ENCODE data around the gene MINDY2.
"Not testable (repeated sequence)": the region's sequence is repeated elsewhere in the genome, so short reads cannot be mapped to it uniquely, and the experiment has no call there.

MINDY2 gene

GRCh38 chr15:58839485-58839884, 68.4 kb downstream of the MINDY2 start:
- no peak for DNase-seq

GRCh38 chr15:58840048-58840447, 68.9 kb downstream of the MINDY2 start:
- no peak for DNase-seq

GRCh38 chr15:58842713-58843396, 71.8 kb downstream of the MINDY2 start:
- DNase-seq, result no peak

DNA sequence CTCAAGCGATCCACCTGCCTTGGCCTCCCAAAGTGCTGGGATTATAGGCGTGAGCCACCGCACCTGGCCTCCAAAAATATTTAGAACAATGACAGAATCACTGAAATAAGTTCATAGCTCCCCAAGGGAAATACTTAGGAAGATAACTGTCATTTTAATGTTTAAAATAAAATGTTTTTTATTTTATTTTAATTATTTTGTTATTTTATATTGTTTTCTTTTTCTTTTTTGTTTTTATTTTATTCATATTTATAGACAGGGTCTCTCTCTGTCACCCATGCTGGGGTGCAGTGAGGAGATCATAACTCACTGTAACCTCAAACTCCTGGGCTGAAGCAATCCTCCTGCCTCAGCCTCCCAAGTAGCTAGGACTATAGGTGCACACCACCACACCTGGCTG, 80.1 kb downstream of the MINDY2 start:
- DNase-seq, result not testable (repeated sequence)

- no peak for DNase-seq
Observed at GRCh38 chr15:58852347-58852746, 81.2 kb downstream of the MINDY2 start.

GRCh38 chr15:58854593-58854992, 83.5 kb downstream of the MINDY2 start:
- no peak for DNase-seq

GRCh38 chr15:58856086-58856485, 85.0 kb downstream of the MINDY2 start:
- DNase-seq, result no peak

DNA sequence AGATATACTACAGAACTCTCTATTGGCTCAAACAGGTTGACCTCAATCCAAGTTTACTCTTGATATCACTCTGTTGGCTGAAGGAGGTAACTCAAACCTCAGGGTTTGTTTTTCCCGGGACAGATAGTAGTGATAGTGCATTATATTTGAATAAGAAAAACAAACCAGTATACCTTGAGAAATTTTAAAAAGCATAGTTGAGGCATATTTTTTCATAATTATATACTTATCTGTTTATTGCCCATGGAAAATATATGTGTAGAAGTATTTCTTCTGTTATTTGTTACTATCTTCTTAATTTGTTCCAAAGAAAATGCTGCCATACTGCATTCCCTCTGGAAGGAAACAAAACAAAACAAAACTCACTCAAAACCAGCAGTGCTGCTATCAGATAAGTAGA, 85.5 kb downstream of the MINDY2 start:
- DNase-seq, result not testable (repeated sequence)

DNA sequence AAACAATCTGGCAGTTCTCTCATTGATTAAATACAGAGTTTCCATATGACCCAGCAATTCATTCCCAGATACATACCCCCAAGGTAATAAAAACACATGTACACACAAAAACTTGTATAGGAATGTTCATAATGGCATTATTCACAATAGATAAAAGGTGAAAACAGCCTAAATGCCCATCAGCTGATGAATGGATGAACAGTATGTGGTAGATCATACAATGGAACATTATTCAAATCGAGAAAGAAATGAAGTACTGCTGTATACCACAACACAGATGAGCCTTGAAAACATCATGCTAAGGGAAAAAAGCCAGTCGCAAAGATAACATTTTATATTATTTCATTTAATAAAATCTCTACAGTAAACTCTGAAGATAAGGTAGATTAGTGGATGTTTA, 91.2 kb downstream of the MINDY2 start:
- no peak for DNase-seq

DNA sequence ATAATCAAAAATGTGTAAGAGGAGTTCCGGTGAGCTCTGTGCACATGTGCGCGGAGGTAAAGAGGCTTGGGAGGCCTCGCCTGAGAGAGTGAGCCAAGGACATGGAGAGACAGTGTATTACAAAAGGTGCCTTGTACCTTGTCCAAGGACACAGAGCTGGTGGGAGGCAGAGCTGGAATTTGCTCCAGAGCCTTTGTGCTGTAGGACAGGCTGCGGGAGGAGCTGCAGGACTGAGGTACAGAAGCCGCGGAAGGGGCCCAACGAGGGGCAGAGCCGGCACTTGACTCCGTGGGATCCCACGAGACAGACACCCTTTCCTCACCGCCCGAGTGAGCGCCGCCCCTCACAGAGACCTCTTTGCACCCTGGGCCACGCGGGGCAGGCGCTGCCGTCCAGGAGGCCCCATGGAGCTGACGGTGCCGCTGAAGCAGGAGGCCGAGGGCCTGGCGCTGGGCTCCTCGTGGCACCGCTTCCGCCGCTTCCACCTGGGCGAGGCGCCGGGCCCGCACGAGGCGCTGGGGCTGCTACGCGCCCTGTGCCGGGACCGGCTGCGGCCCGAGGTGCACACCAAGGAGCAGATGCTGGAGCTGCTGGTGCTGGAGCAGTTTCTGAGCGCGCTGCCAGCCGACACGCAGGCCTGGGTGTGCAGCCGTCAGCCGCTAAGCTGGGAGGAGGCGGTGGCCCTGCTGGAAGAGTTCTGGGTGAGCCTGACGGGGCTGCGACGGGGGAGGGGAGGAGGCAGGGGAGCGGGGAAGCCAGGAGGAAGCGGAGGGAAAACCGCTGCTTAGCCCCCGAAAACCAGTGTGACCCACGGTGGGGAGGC, 93.7 kb downstream of the MINDY2 start:
- peak; percentile 2 for DNase-seq

- peak; percentile 5 for DNase-seq
Observed at GRCh38 chr15:58865425-58865880, 94.4 kb downstream of the MINDY2 start.

- no peak for DNase-seq
Observed at GRCh38 chr15:58867926-58868325, 96.8 kb downstream of the MINDY2 start.

- DNase-seq, result no peak
Observed at GRCh38 chr15:58870451-58870850, 99.3 kb downstream of the MINDY2 start.

- no peak for DNase-seq
Observed at GRCh38 chr15:58873267-58873666, 102.2 kb downstream of the MINDY2 start.

DNA sequence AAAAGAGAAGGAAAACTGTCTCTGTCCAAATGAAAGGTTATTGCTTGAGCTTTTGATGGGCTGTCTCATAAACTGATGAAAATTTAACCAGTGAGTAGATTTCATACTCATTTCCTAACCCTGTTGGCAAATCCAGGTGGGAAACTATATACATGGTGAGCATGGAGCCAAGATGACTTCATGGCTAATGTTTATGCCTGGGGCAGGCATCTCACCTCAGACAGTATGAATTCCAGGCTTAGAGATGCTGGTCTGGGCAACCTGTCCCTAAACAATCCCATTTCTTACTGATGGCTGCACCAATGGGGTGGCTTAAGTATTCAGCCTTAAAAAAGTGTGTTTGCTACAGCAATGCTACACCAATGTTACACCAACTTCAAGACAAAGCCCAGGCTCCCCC, 104.2 kb downstream of the MINDY2 start:
- DNase-seq, result no peak

- DNase-seq, result no peak
Observed at GRCh38 chr15:58876306-58877106, 105.4 kb downstream of the MINDY2 start.

GRCh38 chr15:58877999-58878825, 107.1 kb downstream of the MINDY2 start:
- DNase-seq, result no peak

DNA sequence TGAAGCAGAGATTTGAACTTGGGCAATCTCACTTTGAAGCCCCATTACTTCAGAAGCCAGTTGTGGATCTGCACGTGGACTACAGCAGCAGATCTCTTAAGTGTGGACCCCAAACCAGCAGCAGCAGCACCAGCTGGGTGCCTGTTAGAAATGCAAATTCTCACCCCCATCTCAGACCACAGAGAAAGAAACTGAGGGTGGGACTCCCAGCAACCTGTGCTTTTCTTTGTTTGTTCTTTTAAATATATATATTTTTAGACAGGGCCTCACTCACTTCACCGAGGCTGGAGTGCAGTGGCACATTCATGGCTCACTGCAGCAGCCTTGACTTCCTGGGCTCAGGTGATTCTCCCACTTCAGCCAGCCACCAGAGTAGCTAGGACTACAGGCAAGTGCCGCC, 109.2 kb downstream of the MINDY2 start:
- no peak for DNase-seq

DNA sequence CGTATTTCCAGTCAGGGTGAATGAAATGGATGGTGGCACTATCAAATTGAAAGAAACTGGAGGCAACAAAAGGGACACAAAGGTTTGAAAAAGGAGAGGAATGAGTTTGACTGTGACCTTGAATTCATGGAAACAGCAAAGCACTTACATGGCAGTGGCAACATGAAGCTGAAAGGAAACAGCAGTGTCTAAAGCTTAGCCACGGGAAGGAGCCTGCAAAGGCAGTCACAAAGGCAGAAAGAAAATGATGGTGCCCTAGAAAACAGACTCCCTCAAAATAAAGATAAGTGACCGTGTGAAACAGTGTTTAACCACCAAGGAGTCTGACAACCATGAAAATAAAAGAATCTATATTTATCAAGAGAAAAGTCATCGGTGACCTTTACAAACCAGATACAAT, 111.1 kb downstream of the MINDY2 start:
- DNase-seq, result no peak

DNA sequence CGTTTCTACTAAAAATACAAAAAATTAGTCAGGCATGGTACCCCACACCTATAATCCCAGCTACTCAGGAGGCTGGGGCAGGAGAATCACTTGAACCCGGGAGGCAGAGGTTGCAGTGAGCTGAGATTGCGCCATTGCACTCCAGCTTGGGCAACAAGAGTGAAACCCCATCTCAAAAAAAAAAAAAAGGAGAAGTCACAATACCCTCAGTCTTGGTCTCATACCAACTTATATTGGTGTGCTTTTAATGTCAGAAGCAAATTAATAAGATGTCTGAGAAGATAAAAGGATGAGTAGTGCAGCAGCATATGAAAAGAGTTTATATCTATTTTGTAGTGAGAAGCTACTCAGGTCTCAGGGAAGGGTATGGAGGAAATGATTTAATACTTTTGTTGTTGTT, 112.8 kb downstream of the MINDY2 start:
- not testable (repeated sequence) for DNase-seq

- DNase-seq, result no peak
Observed at GRCh38 chr15:58886921-58887320, 115.8 kb downstream of the MINDY2 start.

- DNase-seq, result no peak
Observed at GRCh38 chr15:58889363-58889762, 118.3 kb downstream of the MINDY2 start.
